Fibroblast of lung (primary cell): ENCODE results near the gene TMPRSS2. TPM values are rescaled to one million over a fixed set of nuclear protein-coding genes. Genes with fewer than 3 reads are reported as not detected.

Experiments used
- DNase-seq, 2 donors: peaks; one replicate each; pipeline versions ENCODE4 v3.0.0 to v3.0.0-alpha.2; 2010; ENCODE audit warnings: low read depth in 2 of 2
- H2AFZ ChIP-seq: 2 replicates; pipeline ENCODE4 v1.5.1; 2012; ENCODE audit warnings: low read length, control low read depth, inconsistent platforms
- H3K27ac ChIP-seq: 2 replicates; pipeline ENCODE4 v1.5.1; 2011; ENCODE audit warnings: low read length, control low read depth; ENCODE audit not compliant: insufficient read depth
- H3K27me3 ChIP-seq: 2 replicates; pipeline ENCODE4 v1.5.1; 2011; ENCODE audit warnings: mild to moderate bottlenecking, low read length; ENCODE audit not compliant: control insufficient read depth, insufficient read depth
- H3K36me3 ChIP-seq: 2 replicates; pipeline ENCODE4 v1.5.1; 2011; ENCODE audit warnings: low read length; ENCODE audit not compliant: control insufficient read depth, insufficient read depth
- H3K4me1 ChIP-seq: 2 replicates; pipeline ENCODE4 v1.5.1; 2011; ENCODE audit warnings: low read length; ENCODE audit not compliant: control insufficient read depth, insufficient read depth; ENCODE audit errors: extremely low read depth
- H3K4me2 ChIP-seq: 2 replicates; pipeline ENCODE4 v1.5.1; 2011; ENCODE audit warnings: low read length, control low read depth; ENCODE audit not compliant: insufficient read depth; ENCODE audit errors: extremely low read depth
- H3K4me3 ChIP-seq, 4 experiments: fragments of 200-600 bp in 1 of 4; sonication (generic) in 1 of 4; replicated peaks in 1 of 4; 2 replicates each; pipeline ENCODE4 v1.5.1; 2011 to 2016; ENCODE audit warnings: low read length in 4 of 4, low read depth in 3 of 4, mild to moderate bottlenecking in 3 of 4, control low read depth in 2 of 4, inconsistent platforms in 1 of 4, mixed read lengths in 1 of 4; ENCODE audit not compliant: insufficient read depth in 1 of 4; ENCODE audit errors: control extremely low read depth in 1 of 4
- H3K79me2 ChIP-seq: 2 replicates; pipeline ENCODE4 v1.5.1; 2012; ENCODE audit warnings: mild to moderate bottlenecking, low read length, inconsistent platforms; ENCODE audit not compliant: control insufficient read depth, insufficient read depth
- H3K9ac ChIP-seq: 2 replicates; pipeline ENCODE4 v1.5.1; 2011; ENCODE audit warnings: mild to moderate bottlenecking, low read length, control low read depth; ENCODE audit not compliant: insufficient read depth
- H3K9me3 ChIP-seq: 2 replicates; pipeline ENCODE4 v1.5.1; 2012; ENCODE audit warnings: low read depth, low read length; ENCODE audit not compliant: control insufficient read depth, insufficient read depth
- H4K20me1 ChIP-seq: 2 replicates; pipeline ENCODE4 v1.5.1; 2011; ENCODE audit warnings: low read length; ENCODE audit not compliant: control insufficient read depth, insufficient read depth; ENCODE audit errors: extremely low read depth
- EZH2 ChIP-seq: IDR thresholded peaks from 2 replicates; pipeline ENCODE4 v1.5.1; 2012; ENCODE audit warnings: low read length, control low read depth, mild to moderate bottlenecking; ENCODE audit errors: missing control alignments
- polyA plus RNA-seq, 2 donors: library from polyadenylated mRNA; depleted of rRNA in 1 of 2; stranded (reverse) in 1 of 2; unstranded in 1 of 2; fragments of >200 nt; gene quantifications; 2 replicates each; pipeline ENCODE4 v1.2.1, GENCODE V29; 2011 to 2012; ENCODE audit warnings: missing spikeins in 1 of 2
- total RNA-seq: library from RNA; depleted of rRNA; stranded (reverse); fragments of >200 nt; gene quantifications from 2 replicates; pipeline ENCODE4 v1.2.1, GENCODE V29; 2014
- TF ChIP-seq, protein P1 (sequence below), 2 donors: IDR thresholded peaks in 1 of 2; conservative IDR thresholded peaks in 1 of 2; 1 replicate in 1 of 2; 2 replicates in 1 of 2; pipeline ENCODE4 v1.5.1; 2011 to 2012; ENCODE audit warnings: low read length in 2 of 2, control low read depth in 1 of 2, inconsistent platforms in 1 of 2, low read depth in 1 of 2, mild to moderate bottlenecking in 1 of 2

The TMPRSS2 gene
- total and polyA plus RNA-seq, 2 donors (not counting 1 experiment from before 2014, with no cell fraction given) = 0.17 TPM; not detected in 1

DNA sequence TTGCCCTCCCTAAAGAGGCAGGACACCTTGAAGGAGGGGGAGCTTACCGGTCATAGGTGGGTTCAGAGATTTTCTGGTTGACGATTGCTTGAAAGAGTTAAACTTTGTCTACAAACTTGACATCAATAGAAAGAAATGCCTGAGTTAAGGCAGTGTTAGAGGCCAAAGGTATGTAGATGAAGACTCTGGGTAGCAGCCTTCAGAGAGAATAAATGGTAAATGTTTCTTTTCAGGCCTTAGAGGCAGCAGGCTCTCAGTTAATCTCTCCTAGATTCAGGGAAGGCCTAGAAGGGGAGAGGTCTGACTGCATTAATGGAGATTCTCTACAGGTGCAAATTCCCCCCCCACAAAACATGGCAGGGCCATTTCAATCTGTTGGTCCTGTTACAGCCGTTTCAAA is 54.2 kb downstream of the TMPRSS2 start:
- DNase-seq = no peak
- no peak overlapping the region for H2AFZ ChIP-seq
- no peak overlapping the region for H3K4me3 ChIP-seq
- no peak overlapping the region for H3K4me2 ChIP-seq
- TF ChIP-seq EZH2 = no peak
- TF ChIP-seq, protein P1, sequence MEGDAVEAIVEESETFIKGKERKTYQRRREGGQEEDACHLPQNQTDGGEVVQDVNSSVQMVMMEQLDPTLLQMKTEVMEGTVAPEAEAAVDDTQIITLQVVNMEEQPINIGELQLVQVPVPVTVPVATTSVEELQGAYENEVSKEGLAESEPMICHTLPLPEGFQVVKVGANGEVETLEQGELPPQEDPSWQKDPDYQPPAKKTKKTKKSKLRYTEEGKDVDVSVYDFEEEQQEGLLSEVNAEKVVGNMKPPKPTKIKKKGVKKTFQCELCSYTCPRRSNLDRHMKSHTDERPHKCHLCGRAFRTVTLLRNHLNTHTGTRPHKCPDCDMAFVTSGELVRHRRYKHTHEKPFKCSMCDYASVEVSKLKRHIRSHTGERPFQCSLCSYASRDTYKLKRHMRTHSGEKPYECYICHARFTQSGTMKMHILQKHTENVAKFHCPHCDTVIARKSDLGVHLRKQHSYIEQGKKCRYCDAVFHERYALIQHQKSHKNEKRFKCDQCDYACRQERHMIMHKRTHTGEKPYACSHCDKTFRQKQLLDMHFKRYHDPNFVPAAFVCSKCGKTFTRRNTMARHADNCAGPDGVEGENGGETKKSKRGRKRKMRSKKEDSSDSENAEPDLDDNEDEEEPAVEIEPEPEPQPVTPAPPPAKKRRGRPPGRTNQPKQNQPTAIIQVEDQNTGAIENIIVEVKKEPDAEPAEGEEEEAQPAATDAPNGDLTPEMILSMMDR (conservative IDR thresholded peaks at IDR 0.05 in 1 of 2, IDR thresholded peaks at IDR 0.05 in 1 of 2; ENCODE audit: low read depth in 1 of 2, low read length in 2 of 2) = no peak
- H3K36me3 ChIP-seq = no peaks in the 10 kb centered on the region
- no peak overlapping the region for H3K9ac ChIP-seq
- no peaks in the 10 kb centered on the region for H4K20me1 ChIP-seq
- H3K27ac ChIP-seq = no peak overlapping the region
- H3K4me1 ChIP-seq = no peaks in the 10 kb centered on the region
- no peaks in the 10 kb centered on the region for H3K9me3 ChIP-seq
- H3K79me2 ChIP-seq = no peaks in the 10 kb centered on the region
- H3K27me3 ChIP-seq = no peaks in the 10 kb centered on the region

DNA sequence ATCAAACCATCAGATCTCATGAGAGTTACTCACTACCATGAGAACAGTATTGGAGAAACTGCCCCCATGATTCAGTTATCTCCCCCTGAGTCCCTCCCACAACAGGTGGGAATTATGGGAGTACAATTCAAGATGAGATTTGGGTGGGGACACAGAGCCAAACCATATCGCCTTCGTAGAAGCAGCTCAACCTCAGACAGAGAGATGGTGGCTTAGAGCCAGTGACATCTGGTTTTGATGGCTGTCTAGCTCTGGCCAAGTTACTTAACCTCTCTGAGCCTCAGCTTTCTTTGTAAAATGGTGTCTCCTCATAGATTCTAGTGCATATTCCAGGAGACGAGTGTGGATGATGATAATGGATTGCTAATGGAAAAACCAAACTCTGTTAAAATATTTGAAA is 54.8 kb downstream of the TMPRSS2 start:
- no peak overlapping the region for H3K27ac ChIP-seq
- H3K4me3 ChIP-seq = no peak overlapping the region
- no peak for DNase-seq
- H3K9me3 ChIP-seq = no peaks in the 10 kb centered on the region
- H3K36me3 ChIP-seq = no peaks in the 10 kb centered on the region
- no peaks in the 10 kb centered on the region for H3K79me2 ChIP-seq
- H3K9ac ChIP-seq = no peak overlapping the region
- no peaks in the 10 kb centered on the region for H3K4me1 ChIP-seq
- no peak overlapping the region for H3K4me2 ChIP-seq
- no peak overlapping the region for H2AFZ ChIP-seq
- no peak for TF ChIP-seq EZH2
- TF ChIP-seq, protein P1 (conservative IDR thresholded peaks at IDR 0.05 in 1 of 2, IDR thresholded peaks at IDR 0.05 in 1 of 2; ENCODE audit: low read depth in 1 of 2, low read length in 2 of 2) = no peak
- H3K27me3 ChIP-seq = no peaks in the 10 kb centered on the region
- no peaks in the 10 kb centered on the region for H4K20me1 ChIP-seq

DNA sequence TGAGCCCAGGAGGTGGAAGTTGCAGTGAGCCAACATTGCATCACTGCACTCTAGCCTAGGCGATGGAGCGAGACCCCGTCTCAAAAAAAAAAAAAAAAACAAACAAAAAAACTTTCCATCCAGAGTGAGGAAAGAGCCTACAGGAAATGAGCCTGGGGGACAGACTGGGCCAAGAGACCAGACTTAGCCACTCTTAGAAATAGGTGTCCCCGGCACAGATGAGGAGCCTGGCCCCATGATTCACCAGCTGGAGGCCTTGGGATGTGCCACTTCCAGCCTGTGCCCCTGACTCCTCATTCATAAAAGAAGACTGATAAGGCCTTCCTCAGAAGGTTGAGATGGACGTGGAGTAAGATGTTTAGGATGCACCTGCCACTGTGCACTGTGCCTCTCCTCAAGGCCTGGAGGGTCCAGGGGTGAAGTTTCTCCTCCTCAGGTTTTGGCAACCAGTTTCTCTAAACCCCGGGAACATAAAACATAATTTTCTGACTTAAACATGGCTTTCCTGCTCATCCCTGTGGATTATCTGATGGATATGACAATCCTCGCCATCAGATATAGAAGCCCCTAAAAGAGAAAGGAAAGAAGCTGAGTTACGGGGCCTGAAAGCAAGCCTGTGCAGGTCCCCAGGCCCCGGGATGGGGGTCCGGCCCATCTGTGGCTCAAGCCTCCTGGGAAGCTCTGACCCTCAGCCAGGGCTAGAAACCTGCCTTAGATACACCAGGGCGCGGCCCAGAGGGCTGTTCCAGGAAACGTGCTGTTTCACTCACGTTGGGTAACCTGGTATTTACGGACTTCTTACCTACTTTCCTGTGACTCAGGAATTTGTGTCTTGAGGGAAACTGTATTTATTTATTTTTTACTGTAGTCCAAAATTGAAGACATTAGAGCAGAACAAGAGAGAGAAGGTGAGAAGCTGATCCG is 55.9 kb downstream of the TMPRSS2 start:
- no peak overlapping the region for H2AFZ ChIP-seq
- no peaks in the 10 kb centered on the region for H3K79me2 ChIP-seq
- TF ChIP-seq EZH2 = no peak
- TF ChIP-seq, protein P1 (conservative IDR thresholded peaks at IDR 0.05 in 1 of 2, IDR thresholded peaks at IDR 0.05 in 1 of 2; ENCODE audit: low read depth in 1 of 2, low read length in 2 of 2) = no peak
- DNase-seq = no peak
- no peaks in the 10 kb centered on the region for H3K27me3 ChIP-seq
- H3K4me3 ChIP-seq = no peak overlapping the region
- H3K4me1 ChIP-seq = no peaks in the 10 kb centered on the region
- no peaks in the 10 kb centered on the region for H3K9me3 ChIP-seq
- H3K36me3 ChIP-seq = no peaks in the 10 kb centered on the region
- no peak overlapping the region for H3K4me2 ChIP-seq
- no peaks in the 10 kb centered on the region for H4K20me1 ChIP-seq
- H3K9ac ChIP-seq = no peak overlapping the region
- H3K27ac ChIP-seq = no peak overlapping the region
